Colon (tissue), 2 donors: ENCODE results near the gene CD300H.

ENCODE experiments used
- FAIRE-seq: peaks from 2 replicates; lab custom pipeline; 2012; peaks lifted over from hg19 to GRCh38; lab: Jason Lieb, UNC
- donor health status: control.
- donor health status: control.

The CD300H gene

DNA sequence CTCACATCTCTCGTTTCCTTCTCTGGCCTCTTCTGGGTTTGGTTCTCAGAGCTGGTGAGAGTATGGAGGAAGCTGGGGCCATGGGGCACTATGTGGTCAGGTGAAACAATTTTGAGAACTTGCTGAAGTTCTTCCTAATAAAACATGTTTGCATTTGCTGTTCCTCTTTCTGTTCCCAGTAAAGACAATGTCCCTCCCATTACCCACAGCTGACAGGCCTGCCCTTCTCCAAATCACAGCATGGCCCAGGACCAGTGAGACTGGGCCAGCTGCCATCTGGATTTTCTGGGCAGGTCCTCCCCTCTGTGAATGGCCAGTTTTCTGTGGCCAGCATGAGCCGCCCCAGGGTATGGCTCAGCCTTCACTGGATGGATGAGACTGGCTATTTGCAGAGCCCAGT, at the start of gene CD300H:
Gene CD300H, minus strand, starts transcription at position 113 of the 400 bp plus-strand sequence.
- no peak for FAIRE-seq

DNA sequence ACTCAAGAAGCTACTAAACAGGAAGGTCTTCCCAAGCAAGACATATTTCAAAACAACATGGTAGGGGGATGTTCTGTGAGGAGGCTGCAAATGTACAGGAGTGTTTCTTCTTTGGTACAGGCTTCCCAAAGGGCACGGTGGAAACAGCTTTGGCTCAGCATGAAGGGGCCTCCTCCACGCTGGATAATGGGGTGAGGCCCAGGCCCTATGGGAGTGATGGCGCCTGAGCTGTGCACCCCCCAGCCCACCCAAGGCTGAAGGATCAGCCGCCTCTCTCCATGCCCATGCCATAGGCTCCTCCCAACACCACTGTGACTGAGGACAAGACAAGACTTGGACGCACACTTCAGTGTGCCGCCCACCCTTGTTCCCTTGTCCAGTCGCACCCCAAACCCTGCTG, 49.4 kb upstream of the CD300H start:
- FAIRE-seq, result no peak

DNA sequence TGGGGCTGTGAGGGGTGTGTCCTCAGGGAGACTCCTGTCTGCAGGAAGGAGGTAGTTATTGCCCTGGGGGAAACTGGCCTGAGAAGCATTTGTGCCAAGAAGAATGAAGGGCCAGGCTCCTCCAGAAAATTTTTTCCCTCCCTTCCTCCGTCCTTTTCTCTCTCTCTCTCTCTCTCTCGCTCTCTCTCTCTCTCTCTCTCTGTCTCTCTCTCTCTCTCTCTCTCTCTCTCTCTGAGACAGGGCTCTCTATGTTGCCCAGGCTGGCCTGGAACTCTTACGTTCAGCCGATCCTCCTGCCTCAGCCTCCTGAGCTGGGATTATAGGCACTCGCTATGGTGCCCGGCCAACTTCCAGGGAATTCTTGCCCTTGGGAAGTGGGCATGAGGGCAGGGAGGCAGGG, 44.7 kb upstream of the CD300H start:
- FAIRE-seq, result no peak

DNA sequence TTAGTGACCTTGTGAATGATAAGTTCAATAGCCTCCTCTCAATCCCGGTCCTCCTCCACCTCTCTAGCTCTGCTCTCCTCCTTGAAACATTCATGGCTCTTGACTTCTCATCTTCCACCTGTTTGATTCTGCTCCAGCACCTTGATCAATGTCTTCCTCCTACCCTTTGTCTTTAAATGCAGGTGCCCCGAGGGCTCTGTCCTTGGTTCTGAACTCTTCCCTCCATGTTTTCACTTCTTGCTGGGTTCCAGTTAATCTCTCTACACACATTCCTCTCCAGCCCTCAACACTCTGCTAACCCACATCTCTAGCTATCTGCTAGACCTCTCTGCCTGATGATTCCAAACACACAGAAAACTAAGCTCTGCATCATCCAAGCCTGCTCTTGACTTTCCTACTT, 42.8 kb upstream of the CD300H start:
- no peak for FAIRE-seq

DNA sequence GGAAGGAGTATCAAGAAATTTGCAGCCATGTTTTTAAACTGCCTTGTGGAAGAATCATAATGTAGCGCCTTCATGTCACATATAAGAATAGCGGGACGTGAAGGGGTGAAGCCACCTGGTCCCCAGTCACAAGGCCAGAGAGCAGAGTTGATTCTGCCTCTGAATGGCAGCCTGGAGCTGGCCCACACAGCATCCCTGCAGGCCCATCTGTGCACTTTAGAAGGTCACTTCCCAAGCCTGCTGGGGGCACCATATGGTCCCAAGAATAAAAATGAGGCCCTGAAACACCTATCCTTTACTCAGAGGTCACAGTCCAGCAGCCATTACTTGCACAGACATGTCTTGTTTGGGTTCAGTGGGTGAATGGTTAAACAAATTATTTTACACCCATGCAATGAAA, 41.2 kb upstream of the CD300H start:
- no peak for FAIRE-seq

DNA sequence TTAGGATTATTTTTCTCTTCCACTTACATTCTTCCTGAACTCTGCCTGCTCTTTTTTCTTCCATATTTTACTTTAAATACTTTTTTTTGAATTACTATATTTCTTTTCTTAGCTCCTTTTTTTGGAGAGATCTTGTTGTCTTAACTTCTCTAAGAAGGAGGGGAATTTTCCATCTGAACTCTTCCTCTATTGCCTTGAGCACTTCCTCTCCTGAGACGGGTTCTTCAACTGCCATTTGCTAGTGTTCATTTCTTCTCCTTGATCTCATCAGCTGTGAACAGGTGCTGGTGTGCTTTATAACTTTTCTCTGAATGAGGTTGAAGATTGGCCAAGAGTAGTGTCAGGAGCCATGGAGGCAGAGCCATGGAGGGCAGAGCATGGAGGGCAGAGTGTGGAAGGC, 39.9 kb upstream of the CD300H start:
- no peak for FAIRE-seq

DNA sequence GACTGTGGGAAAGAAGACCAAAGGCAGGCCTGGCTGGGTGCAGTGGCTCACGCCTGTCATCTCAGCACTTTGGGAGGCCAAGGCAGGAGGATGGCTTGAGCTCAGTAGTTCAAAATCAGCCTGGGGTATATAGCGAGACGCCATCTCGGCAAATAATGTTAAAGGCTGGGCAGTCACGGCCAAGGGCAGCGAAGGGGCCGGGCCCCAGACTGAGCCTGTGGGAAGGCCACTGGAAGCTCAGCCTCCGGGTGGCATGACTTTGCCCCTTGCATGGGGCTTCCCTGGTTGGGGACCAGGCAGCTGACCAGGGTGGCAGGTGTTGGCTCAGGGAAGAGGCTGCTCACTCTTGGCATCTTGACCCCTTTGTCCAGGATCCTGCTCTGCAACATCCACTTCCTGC, 38.7 kb upstream of the CD300H start:
- FAIRE-seq, result no peak

DNA sequence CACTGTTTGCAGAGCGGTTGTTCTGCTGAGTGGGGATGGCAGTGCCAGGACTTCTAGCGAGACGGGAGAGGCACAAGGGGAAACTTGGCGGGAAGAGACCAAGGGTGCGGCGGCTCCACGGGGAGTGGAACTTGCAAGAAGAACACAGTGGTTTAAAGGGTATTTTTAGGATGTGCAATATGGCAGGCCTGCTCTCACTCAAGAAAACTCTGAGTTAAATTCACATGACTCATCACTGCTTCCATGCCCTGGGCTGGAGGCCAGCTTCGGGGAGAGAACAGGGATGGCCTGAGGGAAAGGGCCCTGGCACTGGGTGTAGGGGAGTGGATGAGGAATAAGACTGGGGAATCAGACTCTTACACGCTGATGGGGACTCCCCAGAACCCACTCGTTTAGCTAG, 38.1 kb upstream of the CD300H start:
- FAIRE-seq, result no peak

DNA sequence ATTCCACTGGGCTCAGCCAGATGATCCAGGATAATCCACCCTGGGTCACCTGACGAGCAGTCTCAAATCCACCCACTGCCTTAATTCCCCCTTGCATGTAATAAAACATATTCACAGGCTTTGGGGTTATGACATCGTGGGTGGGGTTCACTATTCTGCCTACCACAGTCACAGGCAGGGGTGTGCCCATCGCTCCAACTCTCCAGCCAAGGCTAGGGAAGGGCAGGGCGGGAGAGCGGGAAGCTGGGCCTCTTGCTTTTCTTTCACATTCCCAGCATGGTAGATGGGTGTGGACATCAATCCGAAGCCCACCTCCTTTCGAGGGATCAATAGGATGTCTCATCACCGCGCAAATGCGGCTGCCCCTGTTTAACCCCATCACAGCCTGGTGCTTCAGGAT, 37.5 kb upstream of the CD300H start:
- no peak for FAIRE-seq

DNA sequence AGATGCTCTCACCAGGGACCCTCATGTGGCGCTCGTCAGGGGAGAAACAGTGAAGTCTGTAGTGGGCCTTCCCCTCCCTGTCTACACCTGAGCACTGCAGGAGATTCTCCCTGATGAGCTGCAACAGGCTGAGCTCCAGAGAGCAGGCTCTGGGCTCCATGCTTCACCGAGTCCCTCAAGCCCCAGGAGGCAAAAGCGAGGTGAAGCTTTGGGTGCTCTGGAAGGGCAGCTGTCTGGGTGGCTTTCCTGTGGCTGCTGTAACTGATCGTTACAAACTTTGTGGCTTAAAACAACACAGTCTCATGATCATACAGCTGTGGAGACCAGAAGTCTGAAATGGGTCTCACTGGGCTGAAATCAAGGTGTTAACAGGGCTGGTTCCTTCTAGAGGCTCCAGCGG, 36.9 kb upstream of the CD300H start:
- no peak for FAIRE-seq

DNA sequence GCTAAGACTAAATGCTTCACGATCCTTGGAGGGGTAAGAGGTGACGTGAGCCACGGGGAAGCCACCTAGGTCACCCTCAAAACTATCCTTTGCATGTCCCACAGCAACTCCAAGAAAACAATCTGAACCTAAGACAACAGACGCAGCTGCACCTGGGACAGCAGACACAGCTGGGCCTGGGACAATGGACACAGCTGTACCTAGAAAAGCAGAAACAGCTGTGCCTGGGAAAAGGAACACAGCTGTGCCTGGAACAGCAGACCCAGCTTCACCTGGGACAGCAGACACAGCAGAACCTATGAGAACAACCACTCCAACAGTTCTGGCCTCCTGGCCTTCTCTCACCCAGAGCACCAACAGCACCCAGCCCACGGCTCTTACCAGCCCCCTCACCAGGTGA, 36.4 kb upstream of the CD300H start:
- no peak for FAIRE-seq

DNA sequence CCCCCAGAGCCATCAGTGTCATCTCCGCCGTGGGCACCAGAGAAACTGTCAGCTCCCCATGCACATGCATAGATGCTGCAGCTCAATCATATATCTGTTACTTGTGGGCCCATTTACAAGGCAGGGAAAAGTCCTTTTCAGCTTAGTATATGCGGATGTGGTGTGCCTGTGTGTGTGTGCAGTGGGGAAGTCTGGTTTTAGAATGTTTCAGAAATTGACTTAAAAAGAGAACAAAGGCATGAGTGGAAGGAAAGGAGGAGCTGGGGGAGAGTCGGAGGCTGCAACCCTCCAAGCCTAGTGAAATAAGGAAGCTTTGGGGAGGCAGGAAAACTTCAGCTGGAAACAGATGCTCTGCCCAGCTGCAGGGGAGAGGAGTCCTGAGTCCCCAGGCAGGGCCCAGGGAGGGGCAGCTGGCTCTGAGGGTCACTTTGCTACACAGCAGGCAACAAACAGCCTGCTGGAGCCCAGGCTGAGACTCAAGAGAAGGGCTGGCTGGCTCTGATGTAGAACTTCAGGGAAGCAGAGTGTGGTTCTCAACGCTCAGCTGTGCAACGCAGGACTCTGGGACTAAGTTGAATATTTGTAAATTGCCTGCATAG, 35.8 kb upstream of the CD300H start:
- no peak for FAIRE-seq

DNA sequence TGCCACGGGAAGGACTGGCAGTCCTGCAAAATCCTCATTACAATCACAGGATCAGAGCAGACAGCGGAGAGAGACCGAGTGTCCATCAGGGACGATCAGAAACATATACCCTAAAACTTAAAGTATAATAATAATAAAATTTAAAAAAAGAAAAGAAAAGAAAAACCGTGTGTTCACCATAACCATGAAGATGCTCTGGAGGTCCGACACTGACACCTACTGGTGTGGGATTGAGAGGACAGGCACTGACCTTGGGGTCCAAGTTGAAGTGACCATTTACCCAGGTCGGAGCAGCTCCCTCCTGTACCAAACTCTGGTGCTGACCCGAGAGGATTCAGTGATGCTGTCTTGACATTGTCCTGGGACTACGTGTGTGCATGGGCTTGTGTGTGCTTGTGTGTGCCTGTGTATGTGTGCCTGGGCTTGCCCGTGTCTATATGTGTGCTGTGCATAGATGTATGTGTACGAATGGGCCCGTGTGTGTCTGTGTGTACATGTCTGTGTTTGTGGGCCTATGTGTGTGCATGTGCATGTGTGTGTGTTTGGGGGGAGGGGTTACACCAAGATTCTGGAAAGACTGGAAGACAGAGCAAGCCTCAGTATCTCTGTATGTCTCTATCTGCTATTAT, 34.7 kb upstream of the CD300H start:
- no peak for FAIRE-seq

DNA sequence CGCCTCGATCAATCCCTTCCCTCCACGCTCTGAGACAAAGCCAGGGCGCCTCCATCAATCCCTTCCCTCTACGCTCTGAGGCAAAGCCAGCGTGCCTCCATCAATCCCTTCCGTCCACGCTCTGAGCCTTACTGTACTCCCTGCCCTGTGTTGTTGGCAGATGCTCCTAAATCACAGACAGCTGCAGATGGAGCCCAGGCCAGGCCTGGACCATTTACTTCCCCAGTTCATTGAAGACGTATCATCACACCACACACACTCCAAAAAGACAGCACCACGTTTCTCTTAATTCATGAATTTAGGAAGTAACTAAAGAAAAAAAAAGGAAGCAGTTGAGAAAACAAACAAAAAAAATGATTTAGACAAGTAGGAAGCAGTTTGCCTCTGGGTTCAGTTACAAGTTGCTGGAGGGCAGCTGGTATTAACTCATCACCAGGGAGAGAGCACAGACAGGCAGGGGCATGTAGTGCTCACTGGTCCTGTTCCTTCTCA, 32.2 kb upstream of the CD300H start:
- no peak for FAIRE-seq

DNA sequence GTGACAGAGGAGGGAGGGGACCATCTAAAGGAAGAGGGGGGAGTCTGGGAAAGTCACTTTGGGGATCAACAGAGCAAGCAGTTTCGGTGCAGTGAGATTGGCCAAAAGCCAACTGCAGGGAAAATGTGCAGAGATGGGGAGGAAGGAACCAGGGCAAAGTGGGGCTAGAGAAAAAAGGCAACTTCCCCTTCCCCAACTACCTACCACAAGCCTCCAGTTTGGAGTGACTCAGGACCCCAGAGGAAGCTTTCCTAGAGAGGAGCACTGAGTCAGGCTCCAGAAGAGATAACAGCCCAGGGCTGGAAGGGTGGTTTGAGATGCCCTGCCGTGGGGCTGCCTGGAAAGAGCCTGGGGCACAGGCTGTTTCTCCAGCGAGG, 31.7 kb upstream of the CD300H start:
- no peak for FAIRE-seq

DNA sequence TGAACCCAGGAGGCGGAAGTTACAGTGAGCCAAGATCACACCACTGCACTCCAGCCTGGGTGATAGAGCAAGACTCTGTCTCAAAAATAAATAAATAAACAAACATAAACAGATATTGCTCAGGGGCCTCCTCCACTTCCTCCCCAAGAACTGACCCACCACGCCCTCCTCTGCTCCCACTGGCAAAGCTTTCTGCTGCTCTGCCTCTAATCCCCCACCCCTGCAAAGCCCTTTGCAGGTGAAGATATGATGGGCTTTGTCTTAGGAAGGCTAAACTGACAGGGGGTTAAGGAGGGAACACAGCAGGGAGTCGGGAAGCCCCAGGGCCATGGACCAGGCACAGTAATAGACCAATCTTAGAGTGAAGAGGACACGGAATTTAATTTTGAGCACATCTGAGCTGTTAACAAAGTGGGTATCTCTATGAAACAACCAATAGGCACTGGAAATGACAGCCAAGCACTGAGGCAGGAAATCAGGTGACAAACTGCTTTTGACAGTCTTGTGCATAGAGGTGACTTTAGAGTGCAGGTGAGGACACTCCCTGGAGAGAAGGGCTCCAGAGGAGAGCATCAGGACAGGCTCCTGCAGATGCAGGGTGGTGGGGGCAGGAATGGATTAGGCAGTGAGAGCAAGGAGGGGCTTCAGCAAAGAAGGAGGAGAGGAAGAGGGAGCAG, 31.2 kb upstream of the CD300H start:
- no peak for FAIRE-seq

DNA sequence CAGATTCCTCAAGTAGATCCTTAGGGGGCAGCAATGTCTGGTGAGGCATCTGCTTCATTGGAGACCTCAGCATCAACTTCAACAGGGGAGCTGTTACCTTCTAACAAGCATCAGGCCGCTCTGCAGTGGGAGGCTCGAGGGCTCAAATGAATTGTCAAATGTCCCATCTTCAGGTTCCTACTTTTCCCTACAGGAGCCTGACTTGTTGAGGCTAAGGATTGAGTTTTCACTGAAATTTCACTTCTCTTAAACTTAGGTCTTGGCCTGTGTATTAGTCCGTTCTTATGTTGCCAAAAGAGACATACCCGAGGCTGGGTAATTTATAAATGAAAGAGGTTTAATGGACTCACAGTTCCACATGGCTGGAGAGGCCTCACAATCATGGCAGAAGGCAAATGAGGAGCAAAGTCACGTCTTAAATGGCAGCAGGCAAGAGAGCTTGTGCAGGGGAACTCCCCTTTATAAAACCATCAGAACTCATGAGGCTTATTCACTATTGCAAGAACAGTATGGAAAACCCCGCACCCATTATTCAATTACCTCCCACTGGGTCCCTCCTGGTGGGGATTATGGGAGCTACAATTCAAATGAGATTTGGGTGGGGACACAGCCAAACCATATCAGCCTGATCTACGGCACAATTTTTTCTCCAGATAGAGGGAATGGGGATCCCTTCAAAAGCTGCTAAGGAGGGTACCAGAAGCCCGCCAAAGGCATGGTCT, 29.9 kb upstream of the CD300H start:
- no peak for FAIRE-seq

DNA sequence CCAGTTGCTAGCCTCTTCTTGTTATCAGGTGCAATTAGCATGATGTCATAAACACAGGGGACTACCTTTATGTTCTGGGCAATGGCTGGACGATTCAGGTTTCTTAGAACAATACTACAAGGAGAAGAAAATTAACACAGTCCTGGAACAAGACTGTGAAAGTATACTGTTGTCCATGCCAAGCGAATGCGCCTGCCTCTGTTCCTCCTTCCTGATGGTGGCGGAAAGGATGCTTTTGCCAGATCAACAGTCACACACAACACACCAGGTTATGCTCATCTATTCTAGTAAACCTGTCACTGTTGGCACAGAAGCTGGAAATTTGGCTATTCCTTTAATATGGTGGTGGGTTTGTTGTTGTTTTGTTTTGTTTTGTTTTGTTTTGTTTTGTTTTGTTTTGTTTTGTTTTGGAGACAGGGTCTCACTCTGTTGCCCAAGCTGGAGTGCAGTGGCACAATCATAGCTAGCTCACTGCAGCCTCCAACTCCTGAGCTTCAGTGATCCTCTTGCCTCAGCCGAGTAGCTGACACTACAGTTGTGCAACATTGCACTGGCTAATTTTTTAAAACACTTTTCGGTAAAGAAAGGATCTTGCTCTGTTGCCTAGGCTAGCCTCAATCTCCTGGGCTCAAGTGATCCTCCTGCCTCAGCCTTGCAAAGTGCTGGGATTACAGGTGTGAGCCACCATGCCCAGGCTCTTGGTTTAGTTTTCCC, 27.9 kb upstream of the CD300H start:
- FAIRE-seq, result no peak

DNA sequence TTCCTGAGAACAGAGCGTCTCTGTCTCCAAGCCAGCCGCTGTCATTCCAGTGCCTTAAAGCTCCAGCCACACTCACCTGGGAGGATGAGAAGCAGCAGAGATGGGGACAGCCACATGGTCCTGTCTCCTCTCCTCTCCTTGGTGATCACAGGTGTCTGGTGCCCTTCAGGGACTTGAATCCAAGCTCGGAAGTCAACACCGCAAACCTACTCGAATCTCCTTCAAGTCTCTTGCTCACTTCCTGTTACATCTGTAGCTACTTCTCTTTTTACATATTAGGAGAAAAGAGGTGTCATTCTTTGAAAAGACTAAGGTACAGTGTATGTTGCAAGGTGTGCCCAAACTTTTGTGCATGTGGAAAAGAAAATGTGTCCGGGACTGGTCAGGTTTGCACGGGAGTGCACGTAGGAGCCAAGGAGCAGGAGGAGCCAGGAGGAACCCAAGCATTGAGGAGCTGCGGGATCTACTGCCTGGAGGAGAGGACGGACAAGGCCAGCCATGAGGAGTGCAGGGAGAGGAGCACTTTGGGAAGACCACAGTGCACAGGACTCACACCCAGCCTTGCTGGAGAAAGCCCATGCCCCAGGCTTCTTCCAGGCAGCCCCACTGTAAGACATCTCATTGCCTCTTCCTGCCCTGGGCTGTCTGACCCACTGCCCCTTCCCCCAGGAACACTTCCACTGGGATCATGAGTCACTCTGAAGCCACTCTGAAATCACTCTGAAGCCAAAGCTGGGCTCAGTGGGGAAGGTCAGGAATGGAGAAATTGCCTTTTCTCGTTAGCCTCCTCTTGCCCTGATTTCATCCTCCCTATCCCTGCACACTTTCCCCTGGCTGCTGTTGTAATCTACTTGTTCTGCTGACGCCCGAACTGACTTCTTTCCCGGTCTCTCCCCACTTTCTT, 25.0 kb upstream of the CD300H start, which contains the start of gene CD300LD:
Gene CD300LD, minus strand, starts transcription at position 197 of the 904 bp plus-strand sequence. Its CDS starts 81 bp downstream, at position 116.
- no peak for FAIRE-seq

DNA sequence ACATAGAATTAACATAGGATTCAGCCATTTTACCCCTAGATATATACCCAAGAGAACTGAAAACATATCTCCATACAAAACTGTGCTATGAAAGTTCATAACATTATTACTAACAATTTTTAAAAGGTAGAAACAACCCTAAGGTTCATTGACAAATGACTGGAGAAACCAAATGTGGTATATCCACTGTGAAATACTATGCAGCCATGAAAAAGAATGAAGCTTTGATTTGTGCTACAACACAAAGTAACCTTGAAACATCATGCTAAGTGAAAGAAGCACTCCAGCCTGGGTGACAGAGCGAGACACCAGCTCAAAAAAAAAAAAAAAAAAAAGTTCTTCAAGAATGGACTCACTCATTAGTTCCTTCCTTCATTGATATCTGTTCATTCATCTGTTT, 24.2 kb upstream of the CD300H start:
- no peak for FAIRE-seq

DNA sequence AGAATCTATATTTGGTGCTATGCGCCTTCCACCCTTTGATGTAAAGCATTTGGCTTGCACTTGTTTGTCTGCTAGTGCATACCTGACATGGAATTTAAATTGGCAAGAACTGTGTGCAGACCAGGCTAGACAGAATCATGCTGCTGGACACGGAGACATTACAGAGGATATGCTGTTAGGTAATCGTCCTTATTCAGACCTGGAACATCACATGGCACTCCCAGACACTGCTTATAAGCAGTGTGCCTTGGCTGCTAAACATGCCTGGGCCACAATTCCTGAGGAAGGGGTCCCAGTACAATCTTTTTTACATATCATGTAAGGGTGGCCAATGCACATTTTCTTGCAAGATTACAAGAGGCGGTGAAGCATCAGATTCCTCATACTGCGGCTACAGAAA, 18.4 kb upstream of the CD300H start:
- FAIRE-seq, result no peak
